Right lobe of liver (tissue), 6 donors: ENCODE data around the gene CILP. TPM values are rescaled to one million over a fixed set of nuclear protein-coding genes. Genes with fewer than 3 reads are reported as not detected.

Source experiments
- ATAC-seq, 4 donors: fragments of 200-7000 bp; cut with Tn5 transposase; one replicate each; pipeline ENCODE4 v1.9.1; 2020; ENCODE audit warnings: mild to moderate bottlenecking in 4 of 4, moderate library complexity in 4 of 4
- DNase-seq, 3 donors: peaks; one replicate each; pipeline ENCODE4 v3.0.0-alpha.2; 2020
- H3K27ac ChIP-seq, 3 donors: fragments of 200-600 bp; one replicate each; pipeline ENCODE4 v1.8.0; 2022
- H3K27me3 ChIP-seq, 2 donors: fragments of 200-600 bp; one replicate each; pipeline ENCODE4 v1.8.0; 2022
- H3K36me3 ChIP-seq, 4 donors: fragments of 200-600 bp; sonication (generic) in 1 of 4; one replicate each; pipeline versions ENCODE4 v1.5.1 to v1.8.0; 2017 to 2022; ENCODE audit warnings: control low read depth in 1 of 4
- H3K4me1 ChIP-seq, 4 donors: fragments of 200-600 bp; sonication (generic) in 1 of 4; one replicate each; pipeline versions ENCODE4 v1.5.1 to v1.8.0; 2017 to 2022; ENCODE audit warnings: control low read depth in 1 of 4
- H3K4me3 ChIP-seq, 3 donors: fragments of 200-600 bp; one replicate each; pipeline ENCODE4 v1.8.0; 2022
- H3K9me3 ChIP-seq, 4 donors: fragments of 200-600 bp; sonication (generic) in 1 of 4; one replicate each; pipeline versions ENCODE4 v1.5.1 to v1.8.0; 2017 to 2022; ENCODE audit warnings: control low read depth in 1 of 4
- CTCF ChIP-seq, 4 donors: fragments of 200-600 bp in 3 of 4; fragments of 450-650 bp in 1 of 4; IDR thresholded peaks; one replicate each; pipeline versions ENCODE4 v1.5.1 to v1.8.0; 2016 to 2022; ENCODE audit warnings: antibody characterized with exemption in 4 of 4, mild to moderate bottlenecking in 2 of 4
- POLR2A ChIP-seq: fragments of 450-650 bp; IDR thresholded peaks from one replicate; pipeline ENCODE4 v1.6.1; 2017; ENCODE audit warnings: antibody characterized with exemption, mild to moderate bottlenecking
- WGBS: methylation state at CpG from one replicate; pipeline ENCODE4 v1.1.6; 2018; ENCODE audit warnings: low coverage, low lambda C conversion rate; ENCODE audit not compliant: insufficient coverage; ENCODE audit errors: missing lambda C conversion rate; 5-methylcytosine and 5-hydroxymethylcytosine counted together
- intact Hi-C, 2 donors: fragments of 100-400 bp; cut with DNase I; formaldehyde crosslinking; loops; one replicate each; pipeline versions ENCODE4 v1.11.2 to v1.14.1; 2022
- total RNA-seq, 6 experiments: library from RNA; depleted of rRNA in 2 of 6; stranded (reverse); fragments of >200 nt in 2 of 6; fragmentation: NEBNext Ultra II Directional in 3 of 6; extraction: Animal tissue kit (Norgen Biotek cat#: 25700) in 3 of 6; gene quantifications; one replicate each; pipeline versions ENCODE4 v1.1.0 to v1.2.4, GENCODE V29; 2016 to 2023
- donor health status: DM: no; HTN: yes; CAD: no.
- donor health status: DM: no; HTN: no; CAD: no.
- donor health status: DM: no; HTN: no; CAD: no.
- donor health status: DM: no; HTN: yes; CAD: no.
- donor health status: DM: no; HTN: yes; CAD: no.

Gene CILP
- total RNA-seq, 6 experiments from 2014 or later = 0.46 to 2.5 (median 0.99) TPM

GRCh38 chr15:65165875-65166274 lies 45.4 kb downstream of the CILP start:
- DNase-seq = peak in 1 of 3 donors; percentile 57
- ATAC-seq = peak; percentile 67 to 97 (median 92)
- peak overlapping the region in 2 of 3 donors; percentile 18 to 58 for H3K27ac ChIP-seq

GRCh38 chr15:65164139-65164538 lies 47.1 kb downstream of the CILP start:
- Histone ChIP-seq H3K4me3 (no peak overlapping the region), H3K4me1 (peaks cover 0 to 12% (median 5%) of the 10 kb centered on the region in 4 donors), H3K27ac (no peak overlapping the region), H3K27me3 (no peaks in the 10 kb centered on the region), H3K36me3 (peaks cover 0 to 36% (median 15%) of the 10 kb centered on the region in 4 donors), H3K9me3 (no peaks in the 10 kb centered on the region)
- 46% methylated on average over 1 of the region's 1 CpG for WGBS
- intact Hi-C loops = no loop called here
- TF ChIP-seq CTCF (IDR thresholded peaks at IDR 0.05) = no peak
- TF ChIP-seq POLR2A = no peak
- no peak for ATAC-seq
- no peak for DNase-seq

More at GRCh38 chr15:65165875-65166274, 45.4 kb downstream of the CILP start:
- H3K27me3 ChIP-seq = no peaks in the 10 kb centered on the region
- 40% methylated on average over 2 of the region's 2 CpGs for WGBS
- TF ChIP-seq CTCF (IDR thresholded peaks at IDR 0.05) (no peak), POLR2A (no peak)
- intact Hi-C loops = no loop called here
- no peaks in the 10 kb centered on the region for H3K9me3 ChIP-seq
- H3K4me1 ChIP-seq = peaks cover 0 to 23% (median 6%) of the 10 kb centered on the region in 4 donors
- H3K4me3 ChIP-seq = no peak overlapping the region
- H3K36me3 ChIP-seq = peaks cover 0 to 45% (median 21%) of the 10 kb centered on the region in 4 donors

DNA sequence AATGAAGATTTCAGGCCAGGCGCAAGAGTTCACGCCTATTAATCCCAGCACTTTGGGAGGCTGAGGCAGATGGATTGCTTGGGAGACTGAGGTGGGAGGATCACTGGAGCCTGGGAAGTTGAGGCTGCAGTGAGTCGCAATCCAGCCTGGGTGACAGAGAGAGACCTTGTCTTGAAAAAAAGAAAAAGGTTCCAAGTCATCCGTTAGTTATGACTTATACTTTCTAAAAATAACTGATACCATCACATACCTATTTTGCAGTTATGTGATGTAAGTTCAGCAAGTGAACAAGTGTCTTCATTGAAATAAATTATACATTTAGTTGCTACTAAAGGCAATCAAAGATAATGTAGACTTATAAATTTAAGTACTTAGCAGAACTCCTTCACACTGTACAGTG lies 48.2 kb downstream of the CILP start:
- DNase-seq (no peak), ATAC-seq (no peak)
- no peak overlapping the region for H3K4me3 ChIP-seq
- intact Hi-C loops = no loop called here
- peaks cover 2 to 45% (median 20%) of the 10 kb centered on the region in 4 donors for H3K36me3 ChIP-seq
- no peak overlapping the region for H3K27ac ChIP-seq
- no peaks in the 10 kb centered on the region for H3K27me3 ChIP-seq
- TF ChIP-seq CTCF (IDR thresholded peaks at IDR 0.05) (no peak), POLR2A (no peak)
- H3K4me1 ChIP-seq = peaks cover 0 to 12% (median 5%) of the 10 kb centered on the region in 4 donors
- H3K9me3 ChIP-seq = no peaks in the 10 kb centered on the region
- 84% methylated on average over 4 of the region's 4 CpGs for WGBS

GRCh38 chr15:65156692-65157091 lies 54.6 kb downstream of the CILP start:
- intact Hi-C loops = no loop called here
- 74% methylated on average over 5 of the region's 5 CpGs for WGBS
- no peak for DNase-seq

More at GRCh38 chr15:65156692-65157091, 54.6 kb downstream of the CILP start:
- TF ChIP-seq CTCF (IDR thresholded peaks at IDR 0.05) (no peak), POLR2A (no peak)
- H3K27ac ChIP-seq = no peak overlapping the region
- H3K4me1 ChIP-seq = peaks cover 0 to 6% (median 3%) of the 10 kb centered on the region in 4 donors
- H3K4me3 ChIP-seq = no peak overlapping the region
- no peaks in the 10 kb centered on the region for H3K9me3 ChIP-seq
- no peaks in the 10 kb centered on the region for H3K27me3 ChIP-seq
- ATAC-seq = no peak
- H3K36me3 ChIP-seq = peaks cover 16 to 80% (median 48%) of the 10 kb centered on the region in 4 donors
